Stimulated activated CD4-positive, alpha-beta T cell treated with anti-CD3 and anti-CD28 coated beads, Interleukin-2, amount 100 ng/mL, for 48 hours (primary cell): Measurements from ENCODE around the gene TNIK.
"Not testable (repeated sequence)": the region's sequence is repeated elsewhere in the genome, so short reads cannot be mapped to it uniquely, and the experiment has no call there.

ENCODE experiments used
- DNase-seq, 2 donors: peaks; one replicate each; pipeline ENCODE4 v3.0.0-alpha.2; 2020

The TNIK gene

GRCh38 chr3:171468296-171468906 lies 8.2 kb upstream of the TNIK start:
- DNase-seq, result no peak

DNA sequence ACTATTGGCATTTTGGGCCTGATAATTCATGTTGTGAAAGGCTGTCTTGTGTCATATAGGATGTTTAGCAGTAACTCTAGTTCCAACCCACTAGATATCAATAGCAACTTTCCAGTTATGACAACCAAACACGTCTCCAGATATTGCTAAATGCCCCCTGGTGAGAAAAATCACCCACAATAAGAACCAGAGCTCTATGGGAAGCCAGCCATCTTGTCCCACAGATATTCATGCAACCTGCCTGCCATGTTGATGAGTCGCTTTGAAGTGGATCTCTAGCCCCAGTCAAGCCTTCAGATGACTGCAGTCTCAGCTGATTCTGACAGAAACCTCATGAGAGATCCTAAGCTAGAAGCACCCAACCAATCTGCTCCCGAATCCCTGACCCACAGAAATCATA lies 5.6 kb upstream of the TNIK start:
- no peak for DNase-seq

DNA sequence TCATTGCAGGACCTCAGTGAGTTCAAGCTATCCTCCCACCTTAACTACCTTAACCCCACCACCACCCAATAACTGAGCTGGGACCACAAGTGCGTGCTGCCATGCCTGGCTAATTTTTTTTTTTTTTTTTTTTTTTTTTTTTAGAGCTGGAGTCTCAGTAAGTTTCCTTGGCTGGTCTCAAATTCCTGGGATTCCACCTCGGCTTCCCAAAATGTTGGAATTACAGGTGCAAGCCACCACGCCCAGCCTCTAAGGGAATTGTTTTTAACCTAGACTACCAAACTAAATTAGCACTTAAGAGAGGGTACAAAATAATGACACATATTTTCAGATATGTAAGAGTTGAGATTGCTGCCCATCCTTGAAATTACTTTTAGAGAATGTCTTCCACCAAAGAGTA lies 4.3 kb upstream of the TNIK start:
- DNase-seq, result no peak

DNA sequence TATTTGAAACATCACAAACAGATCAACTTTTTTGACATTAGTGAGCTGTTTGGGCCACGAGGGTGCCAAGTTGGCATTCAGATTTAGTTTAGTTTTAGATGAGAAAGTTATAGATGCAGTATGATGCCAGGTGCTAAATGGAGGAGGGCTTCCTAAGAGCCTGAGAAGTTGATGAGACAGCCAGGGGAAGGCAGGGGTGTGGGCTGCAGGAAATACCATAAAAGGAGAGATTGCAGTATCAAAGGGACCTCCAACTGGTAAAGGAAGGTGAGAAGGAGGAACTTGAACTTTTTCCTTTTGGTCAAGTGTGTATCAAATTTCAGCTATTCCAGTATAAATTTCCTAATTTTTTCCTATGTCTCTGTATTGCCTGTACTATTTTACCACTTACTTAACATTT lies 2.0 kb upstream of the TNIK start:
- no peak for DNase-seq

DNA sequence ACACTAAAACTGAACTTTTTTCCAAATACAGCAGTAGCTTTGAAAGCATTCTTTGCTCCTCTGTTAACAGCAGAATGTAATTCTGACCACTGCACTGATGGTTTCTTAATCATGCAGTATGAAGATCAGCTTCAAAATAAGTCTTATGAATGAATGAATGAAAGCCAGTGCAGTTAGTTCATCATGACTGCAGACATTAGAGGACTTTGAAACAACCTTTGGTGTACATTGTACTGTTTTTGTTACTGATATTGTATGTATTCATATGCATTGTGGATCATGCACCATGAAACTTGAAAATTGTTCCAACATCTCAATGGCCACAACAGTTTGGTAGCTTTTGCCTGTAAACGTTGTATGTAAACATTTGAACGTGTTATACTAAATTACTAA lies 1.3 kb upstream of the TNIK start:
- DNase-seq, result no peak

- peak; percentile 32 to 41 for DNase-seq
Measured at GRCh38 chr3:171460725-171461524, 720 bp upstream of the TNIK start.

DNA sequence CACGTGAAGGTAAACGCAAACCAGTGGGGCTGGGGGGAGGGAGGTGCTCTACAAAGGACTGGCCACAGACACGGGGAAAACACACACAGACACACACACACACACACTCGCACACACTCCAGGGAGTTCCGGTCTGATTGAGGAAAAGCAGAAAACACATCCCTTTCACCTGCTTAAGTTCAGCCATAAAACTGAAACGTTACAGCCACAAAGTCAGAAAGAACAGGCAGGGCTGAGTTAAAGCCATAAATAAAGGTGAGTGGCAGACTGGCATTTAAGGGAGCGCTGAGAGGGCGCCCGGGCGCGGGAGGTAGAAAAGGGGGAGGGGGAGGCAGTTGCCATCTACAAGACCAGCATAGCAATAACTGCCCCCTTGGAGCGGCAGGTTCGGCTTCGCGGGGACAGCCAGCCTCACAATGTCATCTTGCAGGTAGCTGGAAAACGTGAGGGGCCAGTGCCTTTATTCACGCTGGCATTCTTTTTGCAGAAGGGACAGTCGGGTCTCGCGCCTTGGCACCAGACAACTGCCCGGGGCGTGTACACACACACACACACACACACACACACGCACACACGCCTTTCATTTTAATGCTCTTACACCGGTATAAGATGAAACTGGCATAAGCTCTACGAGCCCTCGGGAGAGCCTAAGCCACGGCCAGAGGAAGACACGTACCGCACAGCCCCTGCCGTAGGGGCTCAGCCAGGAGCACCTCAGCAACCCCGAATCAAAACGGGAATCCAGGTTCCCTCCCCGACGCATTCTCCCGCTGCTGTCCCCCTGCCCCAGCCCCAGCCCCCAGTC lies 866 bp downstream of the TNIK start:
- peak; percentile 26 to 31 for DNase-seq

DNA sequence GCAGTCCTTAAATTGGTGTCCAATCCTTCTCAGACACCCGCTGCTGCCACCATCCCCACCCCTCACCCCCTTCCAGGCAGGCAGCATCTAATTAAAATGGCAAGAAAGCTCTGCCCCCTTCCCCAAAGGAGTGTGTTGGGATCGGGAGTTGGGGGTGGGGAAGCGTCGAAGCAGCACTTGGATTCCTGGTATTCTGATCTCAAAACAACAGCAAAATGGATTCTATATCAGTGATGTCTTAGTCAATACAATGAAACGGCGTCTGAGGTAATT lies 1.4 kb downstream of the TNIK start:
- DNase-seq, result no peak

DNA sequence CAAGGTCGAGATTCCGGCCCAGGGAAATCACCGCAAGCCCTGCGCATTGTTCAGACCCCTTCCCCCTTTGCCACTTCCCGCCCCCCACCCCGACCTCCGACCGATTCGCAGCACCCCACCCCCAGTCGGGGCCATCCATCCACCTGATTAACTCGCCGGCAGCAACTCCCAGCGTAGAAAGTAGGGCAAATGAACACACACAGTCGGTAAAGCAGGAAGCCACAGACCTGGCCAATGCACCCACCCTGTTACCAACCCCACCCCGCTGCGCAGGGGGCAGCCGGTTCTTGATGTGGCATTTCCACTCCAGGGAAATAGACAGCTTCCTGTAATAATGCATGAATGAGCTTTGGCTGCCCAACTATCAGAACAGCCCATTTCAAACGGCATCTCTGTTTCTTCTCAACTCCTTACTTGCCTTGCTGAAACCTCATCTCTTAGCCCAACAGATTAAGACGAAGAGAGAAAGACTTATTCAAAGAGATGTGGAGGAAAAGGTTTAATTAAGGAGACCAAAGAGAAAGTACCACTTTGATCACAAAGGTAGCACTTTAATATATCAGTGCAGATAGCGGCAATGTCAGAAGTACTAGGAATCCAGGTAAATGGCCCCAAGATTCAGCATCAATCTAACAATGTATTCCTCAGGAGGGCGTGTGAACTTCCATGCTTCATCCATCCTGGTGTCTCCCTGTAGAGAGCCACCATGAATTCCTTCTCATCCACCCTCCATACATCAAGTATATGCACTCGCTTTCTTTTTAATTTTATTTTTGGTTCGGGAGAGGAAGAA lies 1.9 kb downstream of the TNIK start:
- peak in 1 of 2 donors; percentile 9 for DNase-seq

DNA sequence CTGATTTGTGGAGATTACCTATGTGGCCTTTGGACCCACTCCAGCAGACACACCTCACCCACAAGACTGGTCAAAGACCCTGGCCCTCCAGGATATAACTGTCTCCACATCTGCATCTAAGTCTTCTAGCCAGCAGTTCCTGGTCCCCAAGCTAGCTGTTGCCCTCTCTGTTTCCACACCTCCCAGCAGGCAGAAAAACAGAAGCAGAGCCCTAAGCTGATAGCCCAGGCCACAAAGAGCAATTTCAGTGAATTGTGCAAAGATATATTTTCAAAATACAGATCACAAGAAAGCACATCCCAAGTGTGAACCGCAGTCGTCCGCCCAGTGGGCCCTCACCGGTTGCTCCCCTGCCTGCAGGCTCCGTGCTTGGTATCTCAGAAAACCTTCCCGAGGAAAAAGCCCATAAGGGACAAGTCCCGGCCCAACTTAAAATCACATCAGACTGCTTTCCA lies 2.6 kb downstream of the TNIK start:
- DNase-seq, result no peak

DNA sequence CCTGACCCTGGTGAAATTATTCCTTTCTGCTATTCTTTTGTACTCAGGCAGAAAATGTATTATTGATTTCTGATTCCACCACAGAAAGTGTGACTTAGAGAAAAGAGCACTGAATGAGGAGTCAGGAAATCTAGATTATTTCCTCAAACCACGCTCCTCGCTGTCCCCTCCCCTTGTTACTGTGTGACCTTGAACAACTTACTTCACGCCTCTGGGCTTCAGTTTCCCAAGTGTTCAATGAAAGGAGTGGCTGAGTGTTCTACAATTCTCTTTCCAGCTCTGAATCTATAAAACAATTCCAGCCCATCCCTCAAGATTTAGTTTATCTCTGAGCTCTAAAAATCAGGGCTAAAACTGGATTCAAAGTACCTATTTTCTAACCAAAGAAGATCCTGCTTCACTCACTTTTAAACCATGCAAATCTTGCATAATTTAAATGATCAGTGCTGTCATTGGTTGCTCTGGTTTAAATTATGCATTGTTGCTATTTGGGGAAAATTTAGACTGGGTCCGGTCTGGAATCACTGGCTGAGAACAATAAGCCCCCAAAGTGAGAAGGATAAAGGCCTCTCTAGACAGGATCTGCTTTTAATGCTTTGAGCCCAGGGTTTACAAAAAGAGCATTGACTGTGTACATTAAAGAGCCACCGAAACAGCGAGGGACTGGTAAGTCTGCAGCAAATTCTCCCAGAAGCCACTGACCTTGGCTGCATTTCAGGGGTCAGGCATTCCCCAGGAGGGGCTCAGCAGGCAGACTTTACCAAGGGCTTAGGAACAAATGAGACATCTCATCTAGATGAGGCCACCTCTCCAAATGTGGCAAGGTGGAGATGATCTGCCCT lies 3.2 kb downstream of the TNIK start:
- DNase-seq, result no peak

DNA sequence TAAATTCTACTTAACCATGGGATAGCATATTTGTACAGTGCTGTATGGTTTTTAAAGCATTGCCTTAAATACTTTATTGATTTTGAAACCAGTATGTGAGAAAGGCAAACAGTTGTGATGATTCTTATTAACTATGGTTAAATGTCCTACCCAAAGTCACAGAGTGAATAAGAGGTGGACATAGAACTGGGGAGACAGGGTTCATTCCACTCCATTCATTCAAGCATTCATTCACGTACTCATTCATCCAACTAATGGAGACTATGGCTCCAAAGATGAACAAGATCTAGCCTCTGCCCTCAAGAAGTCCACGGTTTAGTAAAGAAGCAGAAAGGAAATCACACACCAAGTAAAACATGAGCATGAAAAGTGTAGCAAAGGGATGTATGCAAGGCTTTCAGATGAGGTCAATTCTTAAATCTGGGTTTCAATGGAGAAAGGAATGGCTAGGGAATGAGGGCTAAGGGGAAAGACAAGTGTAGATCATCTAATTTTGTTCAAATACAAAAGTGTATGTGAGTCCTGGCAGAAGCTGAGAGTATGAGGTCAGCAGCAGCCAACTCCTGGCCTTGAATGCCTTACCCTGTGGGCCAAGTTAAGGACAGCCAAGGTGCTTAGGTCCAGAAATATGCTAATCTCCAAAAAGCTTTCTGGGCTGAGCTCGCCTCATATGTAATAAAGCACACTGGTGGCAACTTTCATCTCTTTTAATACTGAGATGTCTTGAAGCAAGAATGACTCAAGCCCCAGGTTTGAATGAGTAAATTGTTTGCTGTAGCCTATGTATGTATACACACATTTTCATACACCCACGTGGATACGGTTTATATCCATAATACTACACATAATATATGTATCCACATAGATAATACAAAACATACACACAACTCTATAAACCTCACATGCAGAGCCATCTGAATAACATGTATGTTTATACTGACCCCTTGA lies 4.3 kb downstream of the TNIK start:
- no peak for DNase-seq

- DNase-seq, result no peak
Measured at GRCh38 chr3:171454041-171454440, 6.2 kb downstream of the TNIK start.

- DNase-seq, result no peak
Measured at GRCh38 chr3:171453180-171453886, 6.9 kb downstream of the TNIK start.

- no peak for DNase-seq
Measured at GRCh38 chr3:171452328-171452727, 7.9 kb downstream of the TNIK start.

GRCh38 chr3:171451915-171452314 lies 8.3 kb downstream of the TNIK start:
- no peak for DNase-seq

GRCh38 chr3:171447579-171447891 lies 12.7 kb downstream of the TNIK start:
- DNase-seq, result not testable (repeated sequence)

- no peak for DNase-seq
Measured at GRCh38 chr3:171446801-171447578, 13.2 kb downstream of the TNIK start.

DNA sequence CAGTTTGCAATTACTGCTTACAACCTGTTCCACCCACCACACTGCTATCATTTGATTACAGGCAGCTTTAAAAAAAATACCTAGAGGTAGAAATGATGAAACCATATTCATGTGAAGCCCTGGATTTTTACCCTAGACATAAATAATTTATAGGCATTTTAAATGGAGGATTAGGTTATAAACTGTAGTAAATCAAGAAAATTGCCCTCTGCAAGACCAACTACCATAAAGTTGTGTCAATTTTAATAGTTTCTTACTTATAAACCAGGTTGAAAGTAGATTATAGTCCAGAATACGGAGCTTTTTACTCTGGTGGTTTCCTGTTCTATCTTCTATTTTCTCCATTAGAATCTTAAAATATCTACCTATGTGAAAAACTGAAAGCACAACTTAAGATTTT lies 13.9 kb downstream of the TNIK start:
- no peak for DNase-seq
